PFSK-1 (cell line): ENCODE measurements around the gene IQGAP2.

Source experiments
- POLR2AphosphoS5 ChIP-seq: IDR thresholded peaks from 2 replicates; pipeline ENCODE4 v1.6.1; 2012; ENCODE audit warnings: low read depth, mild to moderate bottlenecking, control low read depth, low read length, moderate library complexity
- SIN3A ChIP-seq: IDR thresholded peaks from 2 replicates; pipeline ENCODE4 v1.6.1; 2012; ENCODE audit warnings: mild to moderate bottlenecking, low read length, moderate library complexity, borderline replicate concordance; ENCODE audit not compliant: insufficient read depth
- TAF1 ChIP-seq: IDR thresholded peaks from 2 replicates; pipeline ENCODE4 v1.6.1; 2012; ENCODE audit warnings: low read length, control low read depth, borderline replicate concordance; ENCODE audit not compliant: insufficient read depth
- TF ChIP-seq, protein P1 (sequence below), 2 experiments: IDR thresholded peaks; 2 replicates each; pipeline versions ENCODE4 v1.6.1 to v1.8.0; 2011 to 2012; ENCODE audit warnings: low read depth in 2 of 2, low read length in 2 of 2, control low read depth in 1 of 2, inconsistent platforms in 1 of 2, mild to moderate bottlenecking in 1 of 2, moderate library complexity in 1 of 2; ENCODE audit not compliant: insufficient read depth in 1 of 2

- no peak for TF ChIP-seq POLR2AphosphoS5
- TF ChIP-seq, protein P1, sequence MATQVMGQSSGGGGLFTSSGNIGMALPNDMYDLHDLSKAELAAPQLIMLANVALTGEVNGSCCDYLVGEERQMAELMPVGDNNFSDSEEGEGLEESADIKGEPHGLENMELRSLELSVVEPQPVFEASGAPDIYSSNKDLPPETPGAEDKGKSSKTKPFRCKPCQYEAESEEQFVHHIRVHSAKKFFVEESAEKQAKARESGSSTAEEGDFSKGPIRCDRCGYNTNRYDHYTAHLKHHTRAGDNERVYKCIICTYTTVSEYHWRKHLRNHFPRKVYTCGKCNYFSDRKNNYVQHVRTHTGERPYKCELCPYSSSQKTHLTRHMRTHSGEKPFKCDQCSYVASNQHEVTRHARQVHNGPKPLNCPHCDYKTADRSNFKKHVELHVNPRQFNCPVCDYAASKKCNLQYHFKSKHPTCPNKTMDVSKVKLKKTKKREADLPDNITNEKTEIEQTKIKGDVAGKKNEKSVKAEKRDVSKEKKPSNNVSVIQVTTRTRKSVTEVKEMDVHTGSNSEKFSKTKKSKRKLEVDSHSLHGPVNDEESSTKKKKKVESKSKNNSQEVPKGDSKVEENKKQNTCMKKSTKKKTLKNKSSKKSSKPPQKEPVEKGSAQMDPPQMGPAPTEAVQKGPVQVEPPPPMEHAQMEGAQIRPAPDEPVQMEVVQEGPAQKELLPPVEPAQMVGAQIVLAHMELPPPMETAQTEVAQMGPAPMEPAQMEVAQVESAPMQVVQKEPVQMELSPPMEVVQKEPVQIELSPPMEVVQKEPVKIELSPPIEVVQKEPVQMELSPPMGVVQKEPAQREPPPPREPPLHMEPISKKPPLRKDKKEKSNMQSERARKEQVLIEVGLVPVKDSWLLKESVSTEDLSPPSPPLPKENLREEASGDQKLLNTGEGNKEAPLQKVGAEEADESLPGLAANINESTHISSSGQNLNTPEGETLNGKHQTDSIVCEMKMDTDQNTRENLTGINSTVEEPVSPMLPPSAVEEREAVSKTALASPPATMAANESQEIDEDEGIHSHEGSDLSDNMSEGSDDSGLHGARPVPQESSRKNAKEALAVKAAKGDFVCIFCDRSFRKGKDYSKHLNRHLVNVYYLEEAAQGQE (IDR thresholded peaks at IDR 0.05; ENCODE audit: insufficient read depth in 1 of 2, low read depth in 2 of 2, low read length in 2 of 2) = no peak
- TF ChIP-seq TAF1 = no peak
- TF ChIP-seq SIN3A = no peak
Observed at GRCh38 chr5:76504901-76505564, 101.9 kb downstream of the IQGAP2 start.
